K562 (cell line): ENCODE results near the gene ABCA10. TPM values are rescaled to one million over a fixed set of nuclear protein-coding genes. Genes with fewer than 3 reads are reported as not detected.

ENCODE experiments used
- ATAC-seq: fragments of 200-7000 bp; cut with Tn5 transposase; 3 replicates; pipeline ENCODE4 v1.9.1; 2020; ENCODE audit warnings: moderate library complexity
- BruUV-seq: library from RNA; stranded (reverse); fragments of 400-500 nt; replicated peaks from 2 replicates; lab custom pipeline; 2021; lab: Mats Ljungman, UMichigan
- CTCF ChIA-PET: fragments of 300-600 bp; formaldehyde crosslinking; extraction: SDS; loops from one replicate; lab custom pipeline; 2021; ENCODE audit warnings: low intra/inter-chr PET ratio; lab: Yijun Ruan, JAX
- POLR2A ChIA-PET: fragments of 300-600, 350-650 bp; sonication (Branson Sonifier 250); formaldehyde crosslinking; extraction: SDS; loops from one replicate; lab custom pipeline; 2021; ENCODE audit warnings: antibody characterized with exemption, inconsistent platforms; lab: Yijun Ruan, JAX
- DNase-seq, 4 experiments: peaks; one replicate each; pipeline versions ENCODE4 v3.0.0 to v3.0.0-alpha.2; 2011 to 2018; ENCODE audit warnings: low spot score in 3 of 4, mixed read lengths in 3 of 4; ENCODE audit errors: extremely low read depth in 1 of 4
- FAIRE-seq: peaks from 2 replicates; lab custom pipeline; 2011; peaks lifted over from hg19 to GRCh38; lab: Jason Lieb, UNC
- H2AFZ ChIP-seq: 2 replicates; pipeline ENCODE4 v1.6.0; 2011; ENCODE audit warnings: low read depth, low read length, control low read depth, inconsistent platforms
- H3K27ac ChIP-seq: fragments of 200-600 bp; 3 replicates; pipeline ENCODE4 v1.8.0; 2011; ENCODE audit warnings: low read depth, mild to moderate bottlenecking, control low read depth, inconsistent platforms, low read length, moderate library complexity, mixed read lengths; ENCODE audit errors: extremely low read depth
- H3K27me3 ChIP-seq, 2 experiments: fragments of 300-600 bp in 1 of 2; 2 replicates in 1 of 2; 3 replicates in 1 of 2; pipeline versions ENCODE4 v1.6.0 to v1.8.0; 2011; ENCODE audit warnings: inconsistent platforms in 2 of 2, low read length in 2 of 2, mild to moderate bottlenecking in 1 of 2, mixed read lengths in 1 of 2, moderate library complexity in 1 of 2; ENCODE audit not compliant: control insufficient read depth in 2 of 2, insufficient read depth in 2 of 2
- H3K36me3 ChIP-seq: fragments of 300-600 bp; 3 replicates; pipeline ENCODE4 v1.8.0; 2011; ENCODE audit warnings: mild to moderate bottlenecking, low read length, inconsistent platforms; ENCODE audit not compliant: control insufficient read depth, insufficient read depth
- H3K4me1 ChIP-seq, 2 experiments: fragments of 200-600 bp in 1 of 2; replicated peaks in 1 of 2; 2 replicates in 1 of 2; 3 replicates in 1 of 2; pipeline versions ENCODE4 v1.5.1 to v1.8.0; 2011; ENCODE audit warnings: inconsistent platforms in 2 of 2, low read length in 2 of 2, mild to moderate bottlenecking in 1 of 2, mixed read lengths in 1 of 2, moderate library complexity in 1 of 2; ENCODE audit not compliant: control insufficient read depth in 2 of 2, insufficient read depth in 2 of 2
- H3K4me2 ChIP-seq: 2 replicates; pipeline ENCODE4 v1.6.1; 2011; ENCODE audit warnings: low read length, control low read depth, inconsistent platforms, mixed read lengths; ENCODE audit not compliant: insufficient read depth
- H3K4me3 ChIP-seq: fragments of 200-600 bp; sonication (generic), shearing (Covaris generic); 2 replicates; pipeline ENCODE4 v1.5.1; 2016; ENCODE audit warnings: control low read depth, inconsistent platforms
- H3K79me2 ChIP-seq: fragments of 200-600 bp; 3 replicates; pipeline ENCODE4 v1.8.0; 2011; ENCODE audit warnings: low read length, inconsistent platforms; ENCODE audit not compliant: control insufficient read depth, insufficient read depth
- H3K9ac ChIP-seq, 2 experiments: 2 replicates each; pipeline versions ENCODE4 v1.6.0 to v1.6.1; 2011; ENCODE audit warnings: low read depth in 2 of 2, low read length in 2 of 2, control low read depth in 1 of 2, inconsistent platforms in 1 of 2, mild to moderate bottlenecking in 1 of 2, mixed read lengths in 1 of 2; ENCODE audit not compliant: insufficient read depth in 1 of 2
- H3K9me1 ChIP-seq: one replicate; pipeline ENCODE4 v1.6.0; 2011; ENCODE audit warnings: inconsistent platforms, mild to moderate bottlenecking, low read length, moderate library complexity; ENCODE audit not compliant: control insufficient read depth, insufficient read depth
- H3K9me3 ChIP-seq: replicated peaks from 2 replicates; pipeline ENCODE4 v1.5.1; 2011; ENCODE audit warnings: low read depth, low read length, inconsistent platforms; ENCODE audit not compliant: control insufficient read depth, insufficient read depth
- H4K20me1 ChIP-seq: replicated peaks from 2 replicates; pipeline ENCODE4 v1.6.1; 2011; ENCODE audit warnings: low read length, inconsistent platforms, mixed read lengths; ENCODE audit not compliant: control insufficient read depth, insufficient read depth
- DMBX1 ChIP-seq: fragments of 250-450 bp; sonication (Bioruptor Pico); IDR thresholded peaks from 2 replicates; pipeline ENCODE4 v1.8.0; 2022; ENCODE audit warnings: inconsistent platforms, mild to moderate bottlenecking, moderate library complexity, borderline replicate concordance
- ETV1 ChIP-seq: fragments of 450-650 bp; conservative IDR thresholded peaks from 2 replicates; pipeline ENCODE4 v1.6.1; 2016; ENCODE audit warnings: missing genetic modification characterization, control low read depth, low read depth, missing compliant biosample characterization
- HNRNPK ChIP-seq: fragments of 200-400 bp; formaldehyde crosslinking; IDR thresholded peaks from one replicate; pipeline ENCODE4 v1.6.1; 2018; ENCODE audit warnings: mild to moderate bottlenecking, low read depth, low read length; ENCODE audit not compliant: poor library complexity, severe bottlenecking
- HOXB6 ChIP-seq: fragments of 250-450 bp; sonication (Bioruptor Pico); IDR thresholded peaks from 2 replicates; pipeline ENCODE4 v1.5.1; 2022; ENCODE audit warnings: mild to moderate bottlenecking, borderline replicate concordance
- ZKSCAN8 ChIP-seq: fragments of 200-800 bp; sonication (Bioruptor generic); IDR thresholded peaks from 2 replicates; pipeline ENCODE4 v1.6.1; 2016; ENCODE audit warnings: missing genetic modification characterization, missing compliant biosample characterization
- ZNF263 ChIP-seq: sonication (generic); formaldehyde crosslinking; IDR thresholded peaks from 2 replicates; pipeline ENCODE4 v1.8.0; 2022; ENCODE audit warnings: mild to moderate bottlenecking, missing genetic modification reagents, borderline replicate concordance
- ZNF75A ChIP-seq: fragments of 450-650 bp; formaldehyde crosslinking; IDR thresholded peaks from 2 replicates; pipeline ENCODE4 v1.4.0; 2020; ENCODE audit warnings: mild to moderate bottlenecking
- WGBS: fragments of 100-300 bp; shearing (Covaris generic); methylation state at CpG from one replicate; pipeline ENCODE4 v1.1.6; 2016; ENCODE audit warnings: low coverage, mixed read lengths; ENCODE audit not compliant: insufficient coverage; ENCODE audit errors: missing lambda C conversion rate; 5-methylcytosine and 5-hydroxymethylcytosine counted together
- in situ Hi-C: fragments of 300-500 bp; cut with MboI; formaldehyde crosslinking; loops from 4 replicates; pipeline ENCODE4 v1.15.0; 2018; ENCODE audit warnings: inconsistent platforms, mixed read lengths
- intact Hi-C: fragments of 100-400 bp; cut with micrococcal nuclease; formaldehyde crosslinking; loops from 2 replicates; pipeline ENCODE4 v1.14.2; 2022
- polyA plus RNA-seq, 8 experiments: library from polyadenylated mRNA; depleted of rRNA in 4 of 8; stranded (reverse) in 5 of 8; unstranded in 3 of 8; fragments of >200 nt; fragmentation: Nextera tagmentation in 2 of 8; fragmentation: Illumina TruSeq in 1 of 8; extraction: Ambion mirVana in 2 of 8; extraction: Trizol in 1 of 8; gene quantifications; 2 replicates each; pipeline versions ENCODE4 v1.2.1 to v1.2.3, GENCODE V29; 2011 to 2014; ENCODE audit warnings: inconsistent platforms in 1 of 8, missing spikeins in 1 of 8
- total RNA-seq, 7 experiments: library from RNA; depleted of rRNA in 6 of 7; stranded (reverse); fragments of >200 nt in 6 of 7; fragmentation: Illumina TruSeq in 2 of 7; extraction: Trizol in 2 of 7; gene quantifications; 2 replicates each; pipeline versions ENCODE4 v1.2.1 to v1.2.3, GENCODE V29; 2011 to 2021; ENCODE audit warnings: low replicate concordance in 1 of 7
- TF ChIP-seq, protein P1 (sequence below): fragments of 450-650 bp; formaldehyde crosslinking; IDR thresholded peaks from 2 replicates; pipeline ENCODE4 v1.4.0; 2020; ENCODE audit warnings: mild to moderate bottlenecking
- TF ChIP-seq, protein P2 (sequence below): sonication (generic); formaldehyde crosslinking; IDR thresholded peaks from 2 replicates; pipeline ENCODE4 v1.8.0; 2022; ENCODE audit warnings: mild to moderate bottlenecking, missing genetic modification reagents
- TF ChIP-seq, protein P3 (sequence below): fragments of 250-450 bp; sonication (Bioruptor Pico); IDR thresholded peaks from 2 replicates; pipeline ENCODE4 v1.8.0; 2022; ENCODE audit warnings: inconsistent platforms, mild to moderate bottlenecking, moderate library complexity, borderline replicate concordance

Gene ABCA10
- total and polyA plus RNA-seq, 9 of the 15 experiments (the other 6 are each of a cell fraction or from before 2014, with no cell fraction given), result 0.04 to 0.45 (median 0.15) TPM; not detected in 1

DNA sequence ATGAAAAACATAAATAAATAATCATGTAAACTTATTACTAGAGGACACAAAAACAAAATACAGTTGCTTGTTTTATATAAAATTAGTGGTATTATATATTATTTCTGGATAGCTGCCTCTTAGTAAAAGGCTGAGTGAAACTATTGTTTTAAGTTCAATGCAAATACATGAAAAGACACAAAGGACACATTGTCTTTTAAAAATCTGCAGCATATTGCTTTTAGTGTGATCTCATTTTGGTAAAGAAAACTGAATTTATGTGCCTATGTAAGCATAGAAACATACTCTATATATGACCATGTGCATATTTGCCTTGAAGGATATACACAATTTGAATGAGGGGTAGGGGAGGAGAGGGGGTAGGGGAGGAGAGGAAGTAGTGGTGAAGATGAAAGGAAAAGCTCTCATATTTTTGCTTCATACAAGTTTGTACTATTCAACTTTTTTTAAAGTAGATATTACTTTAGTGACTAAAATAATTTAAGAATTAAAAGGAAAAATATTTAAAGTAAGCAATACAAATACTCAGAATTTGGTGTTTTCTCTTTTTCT, 5.8 kb downstream of the ABCA10 start:
- Histone ChIP-seq H3K4me3 (no peak overlapping the region), H3K9ac (no peak overlapping the region), H3K9me1 (no peaks in the 10 kb centered on the region), H2AFZ (no peak overlapping the region), H3K4me1 (no peaks in the 10 kb centered on the region; a peak in 1 of 5 replicates), H3K36me3 (no peaks in the 10 kb centered on the region), H3K4me2 (no peak overlapping the region), H4K20me1 (no peaks in the 10 kb centered on the region), H3K79me2 (no peaks in the 10 kb centered on the region), H3K27me3 (no peaks in the 10 kb centered on the region), H3K9me3 (no peaks in the 10 kb centered on the region), H3K27ac (no peak overlapping the region)
- ChIA-PET POLR2A (no interaction called here), CTCF (no interaction called here)
- ATAC-seq (no peak), DNase-seq (no peak), FAIRE-seq (no peak)
- intact Hi-C loops (no loop called here), in situ Hi-C loops (no loop called here)
- no peak for TF ChIP-seq ETV1
- peak; percentile 44 for TF ChIP-seq HNRNPK
- TF ChIP-seq, protein P1, sequence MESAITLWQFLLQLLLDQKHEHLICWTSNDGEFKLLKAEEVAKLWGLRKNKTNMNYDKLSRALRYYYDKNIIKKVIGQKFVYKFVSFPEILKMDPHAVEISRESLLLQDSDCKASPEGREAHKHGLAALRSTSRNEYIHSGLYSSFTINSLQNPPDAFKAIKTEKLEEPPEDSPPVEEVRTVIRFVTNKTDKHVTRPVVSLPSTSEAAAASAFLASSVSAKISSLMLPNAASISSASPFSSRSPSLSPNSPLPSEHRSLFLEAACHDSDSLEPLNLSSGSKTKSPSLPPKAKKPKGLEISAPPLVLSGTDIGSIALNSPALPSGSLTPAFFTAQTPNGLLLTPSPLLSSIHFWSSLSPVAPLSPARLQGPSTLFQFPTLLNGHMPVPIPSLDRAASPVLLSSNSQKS (CRISPR knock-in tag), result no peak
- no TSS peak for BruUV-seq

DNA sequence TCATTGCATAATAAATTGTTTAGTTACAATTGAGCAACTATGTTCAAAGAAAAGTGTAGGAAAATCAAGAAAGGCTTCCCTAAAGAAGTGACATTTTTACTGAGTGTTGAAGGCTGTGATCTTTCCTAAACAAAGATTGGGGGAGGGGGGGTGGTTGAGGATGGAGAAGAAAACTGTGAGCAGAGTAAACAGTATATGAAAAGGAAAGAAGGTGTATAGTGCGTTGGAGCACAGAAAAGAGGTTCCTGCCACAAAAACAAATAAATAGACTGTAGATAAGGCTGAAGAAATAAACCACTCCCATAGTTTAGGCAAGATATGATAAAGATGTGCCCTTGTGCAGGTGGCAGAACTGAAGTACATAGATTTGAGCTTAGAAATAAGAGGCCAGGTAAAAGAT, 8.5 kb downstream of the ABCA10 start:
- Histone ChIP-seq H3K4me1 (no peaks in the 10 kb centered on the region; a peak in 1 of 5 replicates), H3K27ac (no peak overlapping the region), H3K36me3 (no peaks in the 10 kb centered on the region), H3K9me3 (no peaks in the 10 kb centered on the region), H3K4me3 (no peak overlapping the region), H3K27me3 (no peaks in the 10 kb centered on the region), H3K9ac (no peak overlapping the region), H3K9me1 (no peaks in the 10 kb centered on the region), H3K79me2 (no peaks in the 10 kb centered on the region), H2AFZ (no peak overlapping the region), H4K20me1 (no peaks in the 10 kb centered on the region), H3K4me2 (no peak overlapping the region)
- POLR2A ChIA-PET, result no interaction called here
- no peak for DNase-seq
- no peak for ATAC-seq
- WGBS, result 14% methylated on average over 1 of the region's 1 CpG
- FAIRE-seq, result no peak
- intact Hi-C loops, result no loop called here
- in situ Hi-C loops, result no loop called here
- CTCF ChIA-PET, result no interaction called here
- no TSS peak for BruUV-seq
- TF ChIP-seq ZNF75A, result no peak
- no peak for TF ChIP-seq DMBX1 (CRISPR knock-in tag)
- TF ChIP-seq, protein P2, sequence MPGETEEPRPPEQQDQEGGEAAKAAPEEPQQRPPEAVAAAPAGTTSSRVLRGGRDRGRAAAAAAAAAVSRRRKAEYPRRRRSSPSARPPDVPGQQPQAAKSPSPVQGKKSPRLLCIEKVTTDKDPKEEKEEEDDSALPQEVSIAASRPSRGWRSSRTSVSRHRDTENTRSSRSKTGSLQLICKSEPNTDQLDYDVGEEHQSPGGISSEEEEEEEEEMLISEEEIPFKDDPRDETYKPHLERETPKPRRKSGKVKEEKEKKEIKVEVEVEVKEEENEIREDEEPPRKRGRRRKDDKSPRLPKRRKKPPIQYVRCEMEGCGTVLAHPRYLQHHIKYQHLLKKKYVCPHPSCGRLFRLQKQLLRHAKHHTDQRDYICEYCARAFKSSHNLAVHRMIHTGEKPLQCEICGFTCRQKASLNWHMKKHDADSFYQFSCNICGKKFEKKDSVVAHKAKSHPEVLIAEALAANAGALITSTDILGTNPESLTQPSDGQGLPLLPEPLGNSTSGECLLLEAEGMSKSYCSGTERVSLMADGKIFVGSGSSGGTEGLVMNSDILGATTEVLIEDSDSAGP (CRISPR knock-in tag), result no peak
- TF ChIP-seq, protein P3, sequence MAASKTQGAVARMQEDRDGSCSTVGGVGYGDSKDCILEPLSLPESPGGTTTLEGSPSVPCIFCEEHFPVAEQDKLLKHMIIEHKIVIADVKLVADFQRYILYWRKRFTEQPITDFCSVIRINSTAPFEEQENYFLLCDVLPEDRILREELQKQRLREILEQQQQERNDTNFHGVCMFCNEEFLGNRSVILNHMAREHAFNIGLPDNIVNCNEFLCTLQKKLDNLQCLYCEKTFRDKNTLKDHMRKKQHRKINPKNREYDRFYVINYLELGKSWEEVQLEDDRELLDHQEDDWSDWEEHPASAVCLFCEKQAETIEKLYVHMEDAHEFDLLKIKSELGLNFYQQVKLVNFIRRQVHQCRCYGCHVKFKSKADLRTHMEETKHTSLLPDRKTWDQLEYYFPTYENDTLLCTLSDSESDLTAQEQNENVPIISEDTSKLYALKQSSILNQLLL (CRISPR knock-in tag), result no peak
- no peak for TF ChIP-seq ZNF263 (CRISPR knock-in tag)
- no peak for TF ChIP-seq HOXB6
- TF ChIP-seq ZKSCAN8 (CRISPR knock-in tag), result no peak
